GM21576 (cell line): Measurements from ENCODE around the gene CDC42BPA.
"Not testable (repeated sequence)": the region's sequence is repeated elsewhere in the genome, so short reads cannot be mapped to it uniquely, and the experiment has no call there.

Experiments
- ATAC-seq: cut with Tn5 transposase; IDR thresholded peaks from one replicate; pipeline ENCODE4 v1.9.1; 2021; ENCODE audit warnings: mild to moderate bottlenecking, moderate library complexity; ENCODE audit not compliant: unreplicated experiment

CDC42BPA gene

GRCh38 chr1:227336136-227336535 lies 17.8 kb upstream of the CDC42BPA start:
- ATAC-seq, result not testable (repeated sequence)

GRCh38 chr1:227335242-227336020 lies 17.1 kb upstream of the CDC42BPA start:
- ATAC-seq, result no peak

GRCh38 chr1:227333423-227333822 lies 15.1 kb upstream of the CDC42BPA start:
- no peak for ATAC-seq

- ATAC-seq, result no peak
These were observed 12.2 kb upstream of the CDC42BPA start for GRCh38 chr1:227330279-227331076.

- no peak for ATAC-seq
These were observed 10.2 kb upstream of the CDC42BPA start for GRCh38 chr1:227328405-227329019.

DNA sequence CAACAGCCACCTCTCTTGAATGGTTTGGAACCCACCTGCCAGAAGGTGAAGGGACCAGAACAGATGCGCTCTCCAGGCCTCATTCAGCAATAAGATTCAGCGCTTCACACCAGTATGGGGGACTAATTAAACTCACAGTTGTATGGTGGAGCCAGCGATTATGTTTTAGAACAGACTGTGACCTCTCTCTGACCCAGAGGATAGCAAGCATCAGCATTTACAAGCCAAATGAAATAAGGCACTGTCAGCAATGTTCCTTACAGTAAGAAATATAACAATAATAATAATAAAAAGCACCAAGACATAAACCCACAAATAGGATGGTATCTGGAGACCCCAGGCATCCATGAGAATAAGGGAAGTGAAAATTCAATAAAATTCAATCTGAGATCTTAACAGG lies 6.9 kb upstream of the CDC42BPA start:
- no peak for ATAC-seq

GRCh38 chr1:227323967-227324268 lies 5.6 kb upstream of the CDC42BPA start:
- ATAC-seq, result no peak

DNA sequence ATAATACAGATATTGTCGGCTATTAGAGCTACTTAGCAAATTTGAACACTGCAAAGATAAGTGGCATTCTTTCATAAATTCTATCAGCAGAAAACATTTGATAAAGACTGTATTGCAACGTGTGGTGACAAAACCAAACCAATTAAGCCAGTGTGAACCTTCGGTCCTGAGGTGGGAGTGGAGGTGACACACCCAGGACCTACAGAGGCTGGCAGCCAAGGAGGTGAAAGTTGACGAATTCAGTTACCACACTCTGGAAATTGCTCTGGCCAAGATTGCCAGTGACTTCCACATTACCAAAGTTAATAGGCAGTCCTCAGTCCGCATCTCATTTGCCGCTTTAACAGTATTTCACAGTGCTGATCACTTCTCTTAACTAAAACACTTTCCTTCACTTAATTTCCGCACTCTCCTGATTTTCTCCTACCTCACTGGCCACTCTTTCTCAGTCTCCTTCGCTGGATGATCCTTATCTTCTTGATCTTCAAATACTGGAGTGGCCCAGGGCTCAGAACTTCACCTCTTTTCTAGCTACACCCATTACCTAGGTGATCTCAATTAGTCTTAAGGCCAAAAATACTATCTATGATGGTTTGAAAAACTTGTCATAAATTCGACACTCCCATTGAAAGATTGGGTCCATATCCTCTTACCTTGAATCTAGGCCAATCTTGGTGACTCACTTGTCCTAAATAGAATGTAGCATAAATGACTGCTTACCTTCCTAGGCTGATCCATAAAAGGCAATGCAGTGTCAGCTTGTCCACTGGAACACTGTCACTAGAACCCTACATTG lies 5.1 kb upstream of the CDC42BPA start:
- no peak for ATAC-seq

DNA sequence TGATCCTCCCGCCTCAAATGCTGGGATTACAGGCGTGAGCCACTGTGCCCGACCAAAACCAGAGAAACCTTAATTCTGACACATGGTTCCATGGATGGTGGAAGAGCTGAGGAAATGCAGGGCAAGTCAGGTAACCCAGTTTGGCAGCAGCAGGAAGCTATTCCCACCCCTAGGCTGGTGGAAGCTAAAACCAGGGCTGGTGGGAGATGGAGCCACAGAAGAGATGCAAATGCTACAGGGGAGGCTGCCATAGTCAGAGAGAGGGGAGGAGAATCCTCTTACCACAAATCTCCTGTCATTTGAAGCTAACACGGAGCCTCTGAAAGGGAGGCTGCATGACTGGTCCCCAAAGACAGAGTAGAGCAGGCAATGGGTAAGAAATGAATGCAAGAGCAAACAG lies 4.1 kb upstream of the CDC42BPA start:
- ATAC-seq, result no peak

DNA sequence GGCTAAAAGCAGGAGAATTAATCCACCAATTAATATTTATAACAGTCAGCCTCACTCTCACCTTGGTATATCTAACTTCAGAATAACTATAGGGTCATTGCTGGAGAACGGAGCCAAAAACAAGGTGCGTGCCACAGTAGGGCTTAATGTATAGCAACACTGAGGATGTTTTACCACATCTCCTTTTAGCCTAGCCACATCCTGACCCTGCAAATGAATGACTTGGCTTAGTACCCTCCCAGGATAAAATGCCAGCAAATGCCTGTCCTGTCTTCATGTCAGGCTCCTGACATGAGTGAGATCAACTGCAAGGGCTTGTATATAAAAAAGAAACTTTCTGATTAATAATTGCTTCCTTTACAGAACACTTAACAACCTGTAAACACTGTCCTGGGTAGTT lies 2.7 kb upstream of the CDC42BPA start:
- ATAC-seq, result no peak

DNA sequence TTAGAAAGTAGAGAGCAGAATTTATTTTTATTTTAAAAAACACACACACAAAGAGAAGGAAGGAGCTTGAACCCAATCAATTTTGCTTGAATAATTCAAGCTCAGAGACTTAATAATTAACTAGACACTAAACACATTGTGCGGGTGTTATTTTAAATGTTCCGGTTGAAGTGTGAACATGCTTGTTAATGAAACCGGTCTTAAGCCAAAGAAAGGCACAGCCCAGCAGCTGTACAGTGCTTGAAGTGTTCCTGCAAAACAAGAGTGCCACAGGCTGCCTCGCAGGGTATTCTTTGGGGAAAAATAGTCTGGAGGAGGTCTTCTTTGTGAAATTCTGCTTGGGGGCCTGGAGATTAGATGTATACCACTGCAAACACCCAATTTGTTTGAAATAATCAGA lies 2.2 kb upstream of the CDC42BPA start:
- ATAC-seq, result no peak

DNA sequence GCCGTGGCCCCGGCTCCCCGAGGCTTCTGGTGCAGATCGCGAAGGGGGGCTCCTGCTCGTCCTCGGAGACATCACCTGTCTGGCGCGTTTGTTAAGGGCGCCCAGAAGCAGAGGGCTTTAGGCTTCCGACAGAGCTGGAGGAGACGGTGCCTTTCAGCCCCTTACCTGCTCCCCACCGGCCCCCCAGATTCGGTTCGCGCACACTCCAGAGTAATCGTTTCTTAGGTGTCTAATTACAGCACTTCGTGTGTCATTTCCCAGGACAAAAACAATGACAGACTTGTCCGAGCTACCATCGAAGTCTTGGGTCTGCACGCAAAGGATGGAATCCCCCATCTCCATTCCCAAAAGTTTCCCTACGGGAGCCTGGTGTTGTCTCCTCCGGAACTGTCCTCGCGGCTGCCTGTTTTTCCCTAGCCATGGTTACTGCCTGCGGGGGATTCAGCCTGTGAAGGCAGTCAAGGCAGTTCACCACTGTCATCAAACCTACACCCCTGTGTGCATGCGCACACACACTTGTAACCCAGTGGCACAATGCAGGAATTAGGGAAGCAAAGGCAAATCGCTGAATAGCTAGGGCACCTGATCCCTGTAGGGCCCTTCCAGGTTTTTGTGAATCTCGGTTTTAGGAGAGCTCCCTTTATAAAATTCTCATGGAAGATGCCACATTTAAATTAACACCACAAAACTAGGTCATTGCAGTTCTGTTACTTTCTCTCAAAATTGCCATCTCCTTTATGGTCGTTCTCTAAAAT lies 738 bp upstream of the CDC42BPA start:
- ATAC-seq, result no peak

- no peak for ATAC-seq
These were observed 723 bp downstream of the CDC42BPA start for GRCh38 chr1:227317523-227318015.

GRCh38 chr1:227317011-227317451 lies 1.3 kb downstream of the CDC42BPA start:
- ATAC-seq, result no peak

DNA sequence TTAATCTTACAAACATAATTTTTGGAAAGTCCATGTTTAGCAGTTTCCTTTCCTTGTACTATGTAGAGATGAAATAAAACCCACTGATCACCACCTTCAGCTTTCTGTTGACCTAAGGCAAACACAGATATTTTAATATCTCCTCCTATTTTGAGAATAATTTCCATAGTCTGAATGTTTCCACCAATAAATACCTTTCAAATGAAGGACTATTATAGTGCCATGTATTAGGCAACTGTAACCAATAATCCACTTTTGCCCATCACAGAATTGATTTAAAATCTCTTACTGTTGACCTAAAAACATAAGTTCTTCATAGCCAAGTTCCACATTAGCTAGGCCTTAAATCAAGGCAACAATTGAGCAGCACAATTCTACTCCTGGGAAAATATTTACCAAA lies 1.8 kb downstream of the CDC42BPA start:
- no peak for ATAC-seq

- ATAC-seq, result no peak
These were observed 2.5 kb downstream of the CDC42BPA start for GRCh38 chr1:227315629-227316346.

DNA sequence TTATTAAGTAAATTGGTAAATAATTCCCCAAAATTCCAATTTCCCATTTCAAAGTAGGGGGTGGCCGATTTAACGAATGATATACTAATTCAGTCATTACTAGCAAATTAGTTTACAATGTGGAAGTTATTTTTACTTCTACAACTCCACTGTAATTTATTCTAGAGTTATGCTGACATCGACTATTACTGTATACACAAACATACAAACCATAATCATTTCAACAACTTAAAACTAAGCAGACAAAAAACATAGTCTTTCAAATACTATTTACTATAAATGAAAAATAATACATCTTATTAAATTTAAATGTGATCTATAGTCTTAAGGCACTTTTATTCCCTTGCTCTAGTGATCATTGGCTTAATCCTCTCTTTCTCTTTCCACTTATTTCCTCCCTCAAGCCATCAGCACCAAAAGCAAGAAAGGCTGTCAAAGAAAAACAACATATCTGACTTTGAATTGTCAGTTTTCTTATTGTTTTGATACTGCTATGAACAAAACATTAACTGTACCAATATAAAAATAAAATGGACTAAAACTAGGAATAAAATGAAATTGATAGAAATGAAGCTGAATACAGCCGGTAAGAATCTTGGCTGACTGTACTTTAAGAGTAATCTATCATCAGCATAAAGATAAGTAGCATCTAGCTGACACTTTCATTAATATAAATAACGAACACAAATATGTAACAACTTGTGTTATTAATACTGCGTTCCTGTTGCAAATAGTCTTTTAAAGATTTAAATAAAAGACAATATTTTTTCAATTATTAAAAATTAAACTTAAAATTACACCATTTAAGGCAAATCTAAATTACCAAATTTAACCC lies 4.1 kb downstream of the CDC42BPA start:
- ATAC-seq, result no peak

DNA sequence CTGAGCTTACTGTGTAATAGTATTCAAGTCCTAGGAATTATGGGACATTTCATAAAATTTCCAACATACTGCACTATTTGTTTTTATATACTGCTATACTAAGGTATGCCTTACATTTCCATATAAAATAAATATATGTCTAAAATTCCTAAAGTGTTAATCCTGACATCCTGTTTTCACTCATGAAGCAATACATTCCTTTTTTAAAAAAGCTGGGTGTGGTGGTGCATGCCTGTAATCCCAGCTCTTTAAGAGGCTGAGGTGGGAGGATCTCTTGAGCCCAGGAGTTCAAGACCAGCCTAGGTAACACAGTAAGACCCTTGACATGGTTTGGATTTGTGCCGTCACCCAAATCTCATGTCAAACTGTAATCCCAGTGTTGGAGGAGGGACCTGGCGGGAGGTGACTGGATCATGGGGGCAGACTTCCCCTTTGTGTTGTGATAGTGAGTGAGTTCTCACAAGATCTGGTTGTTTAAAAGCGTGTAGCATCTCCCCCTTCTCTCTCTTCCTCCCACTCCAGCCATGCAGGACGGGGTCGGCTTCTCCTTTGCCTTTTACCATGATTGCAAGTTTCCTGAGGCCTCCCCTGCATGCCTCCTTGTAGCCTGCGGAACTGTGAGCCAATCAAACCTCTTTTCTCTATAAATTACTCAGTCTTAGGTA lies 5.8 kb downstream of the CDC42BPA start:
- no peak for ATAC-seq
